T-helper 1 cell treated with Interleukin-12 subunit alpha and Interleukin-12 subunit beta and Interleukin-4 antibody, amounts not matched to agents 30 ng/mL and 1 ng/mL, for 36 hours (primary cell): ENCODE data around the gene SHLD1. TPM values are rescaled to one million over a fixed set of nuclear protein-coding genes. Genes with fewer than 3 reads are reported as not detected.

Experiments used
- intact Hi-C: fragments of 100-400 bp; cut with micrococcal nuclease; formaldehyde crosslinking; loops from one replicate; pipeline ENCODE4 v1.15.1; 2024
- total RNA-seq: library from RNA; stranded (reverse); gene quantifications from 2 replicates; pipeline ENCODE4 v1.2.3, GENCODE V29; 2022

The SHLD1 gene
- total RNA-seq, 1 donor from 2014 or later, result 12.5 TPM

DNA sequence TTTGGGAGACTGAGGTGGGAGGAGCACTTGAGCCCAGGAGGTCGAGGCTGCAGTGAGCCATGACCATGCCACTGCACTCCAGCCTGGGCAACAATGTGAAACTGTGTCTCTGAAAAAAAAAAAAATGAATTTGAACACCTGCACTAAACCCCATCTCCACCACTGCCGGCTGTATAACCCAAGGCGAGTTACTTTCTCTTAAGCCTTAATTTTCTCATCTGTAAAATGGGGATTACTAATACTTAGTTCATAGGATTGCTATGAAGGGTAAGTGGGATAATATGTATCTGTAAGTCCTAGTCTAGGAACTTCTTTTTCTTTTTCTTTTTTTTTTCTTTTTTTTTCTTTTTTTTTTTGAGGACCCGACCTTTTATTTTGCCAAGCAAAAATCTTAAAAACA, 61.5 kb downstream of the SHLD1 start:
- intact Hi-C loops, result no loop called here

GRCh38 chr20:5818346-5818681, 68.1 kb downstream of the SHLD1 start:
- intact Hi-C loops, result no loop called here

DNA sequence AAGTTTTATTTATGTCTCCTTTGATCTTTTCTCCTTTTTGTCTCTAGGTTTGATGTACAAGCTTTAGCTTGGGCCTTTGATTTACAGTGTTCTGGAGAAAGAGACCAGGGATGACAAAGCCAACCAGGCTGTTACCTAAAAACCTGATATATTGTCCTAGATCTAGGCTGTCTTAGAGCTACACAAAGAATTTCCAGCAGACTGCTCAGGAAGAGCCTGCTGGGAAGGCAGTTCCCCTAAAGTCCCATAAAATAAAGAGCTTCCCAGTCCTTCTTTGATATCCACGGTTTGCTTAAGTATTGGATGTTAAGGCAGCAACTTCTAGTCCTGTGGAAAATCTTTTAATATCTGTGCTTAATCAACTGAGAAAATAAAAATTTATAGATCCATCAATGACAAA, 70.5 kb downstream of the SHLD1 start:
- intact Hi-C loops, result no loop called here

DNA sequence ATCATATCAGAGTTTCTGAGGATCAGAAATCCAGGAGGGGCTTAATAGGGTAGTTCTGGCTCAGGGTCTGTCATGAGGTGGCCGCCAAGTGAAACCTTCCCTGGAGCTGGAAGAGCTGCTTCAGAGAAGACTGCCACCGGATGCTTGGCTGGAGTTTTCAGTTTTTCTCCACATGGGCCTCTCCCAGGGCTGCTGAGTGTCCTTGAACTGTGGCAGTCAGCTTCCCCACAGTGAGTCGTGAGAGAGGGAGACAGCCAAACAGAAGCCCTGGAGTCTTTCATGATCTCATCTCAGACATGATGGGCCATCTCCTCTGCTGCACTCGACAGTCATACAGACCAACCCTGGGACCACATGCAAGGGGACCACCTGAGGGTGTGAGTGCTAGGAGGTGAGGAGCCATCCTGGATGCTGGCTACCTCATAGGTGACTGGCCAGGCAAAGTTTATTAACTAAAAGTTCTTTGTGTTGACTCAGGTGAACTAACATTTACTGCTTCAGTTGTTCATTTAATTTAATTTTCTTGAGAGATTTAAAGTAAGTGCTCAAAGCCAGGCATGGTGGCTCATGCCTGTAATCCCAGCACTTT, 71.5 kb downstream of the SHLD1 start:
- intact Hi-C loops, result no loop called here

DNA sequence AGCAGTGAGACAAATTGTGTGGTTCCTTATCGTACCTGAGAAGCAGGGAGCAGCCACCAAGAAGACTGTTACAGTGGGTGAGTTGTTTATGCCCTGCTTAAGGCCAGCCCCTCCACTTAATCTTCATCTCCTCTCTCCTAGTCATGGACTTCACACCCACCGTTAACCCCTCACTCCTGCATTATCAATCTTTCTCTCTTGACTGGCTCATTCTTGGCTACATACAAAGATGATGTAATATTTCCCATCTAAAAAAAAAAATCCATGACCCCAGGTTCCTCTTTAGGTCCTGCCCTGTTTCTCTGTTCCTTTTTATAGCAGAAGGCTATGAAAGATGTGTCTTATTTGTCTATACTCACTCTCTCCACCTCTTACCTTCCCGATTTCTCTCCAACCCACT, 72.4 kb downstream of the SHLD1 start:
- intact Hi-C loops, result no loop called here

DNA sequence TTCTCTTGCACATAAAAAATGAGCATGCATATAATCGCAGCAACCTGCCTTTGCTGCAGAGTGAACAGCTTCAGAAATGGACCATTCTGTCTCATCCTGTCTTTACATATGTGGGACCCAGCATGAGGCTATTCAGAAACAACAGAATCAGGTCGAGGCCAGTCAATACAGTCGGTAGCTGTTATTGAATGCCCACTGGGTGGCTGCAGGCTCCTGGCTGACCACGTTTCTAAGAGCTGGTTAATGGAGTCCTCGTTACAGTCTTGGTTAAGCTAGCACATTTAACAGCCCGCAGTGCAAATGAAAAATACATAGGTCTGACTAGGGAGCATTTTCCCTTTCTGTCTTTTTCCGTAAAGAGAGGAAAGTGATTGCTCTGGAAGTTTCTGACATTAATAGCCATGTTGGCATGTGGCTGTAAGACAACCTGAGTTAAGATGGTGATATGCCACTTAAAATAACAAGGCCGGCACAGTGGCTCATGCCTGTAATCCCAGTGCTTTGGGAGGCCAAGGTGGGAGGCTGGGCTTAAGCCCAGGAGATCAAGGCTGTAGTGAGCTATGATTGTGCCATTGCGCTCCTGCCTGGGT, 75.0 kb downstream of the SHLD1 start:
- intact Hi-C loops, result no loop called here

DNA sequence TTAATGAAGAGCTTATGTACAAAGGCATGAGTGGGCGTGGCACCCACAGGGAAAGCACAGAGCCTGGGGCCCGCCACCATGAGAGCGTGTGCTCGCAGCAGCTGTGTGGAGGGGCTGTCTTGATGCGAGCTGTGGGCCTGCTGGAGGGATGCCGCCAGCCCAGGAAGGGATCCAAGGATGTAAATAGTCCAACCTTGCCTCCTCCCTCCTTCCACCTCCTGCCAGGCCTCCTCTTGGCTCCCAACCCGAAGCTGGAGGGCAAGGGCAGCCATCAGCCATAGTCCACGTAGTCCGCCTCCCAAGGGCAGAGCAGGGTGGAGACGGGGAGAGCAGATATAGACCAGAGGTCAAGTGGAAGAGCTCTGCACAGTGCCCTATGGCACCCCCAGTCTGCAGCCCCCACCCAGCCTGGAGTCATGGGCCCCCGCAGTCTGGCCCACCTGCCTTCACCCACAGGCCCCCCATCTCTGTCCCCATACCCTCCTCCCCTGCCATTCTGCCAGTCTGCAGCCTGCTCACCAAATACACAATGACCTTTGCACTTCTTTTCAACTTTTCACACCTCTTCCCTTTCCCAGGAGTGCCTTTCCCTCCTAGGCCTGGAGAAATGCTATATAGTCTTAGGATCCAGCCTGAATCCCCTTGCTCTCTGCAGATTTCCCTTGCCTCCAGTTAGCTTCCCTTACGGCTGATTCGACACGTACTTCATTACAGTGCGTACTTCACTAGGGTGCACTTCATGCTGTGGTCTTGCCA, 77.1 kb downstream of the SHLD1 start:
- intact Hi-C loops, result no loop called here

DNA sequence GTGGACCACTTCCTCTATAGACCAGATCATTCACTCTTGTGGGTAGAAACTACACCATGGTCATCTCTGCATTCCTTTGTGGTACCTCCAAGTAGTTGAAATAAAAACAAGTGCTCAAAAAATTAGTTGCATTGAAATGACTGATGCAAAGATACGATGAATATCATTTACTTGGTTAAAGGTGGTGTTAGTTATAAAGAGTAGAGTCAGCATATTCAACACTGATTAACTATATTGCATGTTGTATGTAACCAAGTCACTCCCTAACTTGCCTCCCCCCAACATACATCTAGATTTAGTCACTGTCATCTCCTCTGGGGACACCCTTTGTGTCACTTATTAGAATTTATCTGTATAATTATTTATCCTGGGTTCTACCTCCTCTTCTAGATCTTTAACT, 77.7 kb downstream of the SHLD1 start:
- intact Hi-C loops, result no loop called here

DNA sequence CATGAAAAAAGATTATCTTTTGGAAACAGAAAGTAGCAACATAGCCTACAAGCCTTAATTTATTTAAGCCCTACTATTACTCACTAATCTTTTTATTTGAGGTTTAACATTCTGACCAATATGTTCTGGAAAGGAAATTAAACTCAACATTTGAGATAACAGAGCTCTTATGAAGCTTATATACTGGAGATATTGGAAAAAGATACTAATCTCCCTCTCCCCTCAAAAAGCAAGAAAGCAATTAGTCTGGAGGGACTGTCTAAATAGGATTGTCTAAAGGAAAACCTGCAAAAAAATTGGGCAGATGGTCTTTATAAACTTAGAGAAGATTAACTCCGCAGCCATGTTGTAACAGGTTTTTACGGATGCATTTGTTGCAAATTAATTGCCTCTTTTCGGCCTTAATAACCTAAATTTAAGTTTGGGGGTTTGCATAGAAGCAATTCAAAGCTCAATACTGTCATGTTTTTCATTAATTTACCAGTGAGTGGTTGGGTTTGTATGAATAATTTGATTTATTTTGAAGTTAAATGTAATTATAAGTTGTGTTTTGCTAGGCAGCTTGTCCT, 79.1 kb downstream of the SHLD1 start:
- intact Hi-C loops, result no loop called here

DNA sequence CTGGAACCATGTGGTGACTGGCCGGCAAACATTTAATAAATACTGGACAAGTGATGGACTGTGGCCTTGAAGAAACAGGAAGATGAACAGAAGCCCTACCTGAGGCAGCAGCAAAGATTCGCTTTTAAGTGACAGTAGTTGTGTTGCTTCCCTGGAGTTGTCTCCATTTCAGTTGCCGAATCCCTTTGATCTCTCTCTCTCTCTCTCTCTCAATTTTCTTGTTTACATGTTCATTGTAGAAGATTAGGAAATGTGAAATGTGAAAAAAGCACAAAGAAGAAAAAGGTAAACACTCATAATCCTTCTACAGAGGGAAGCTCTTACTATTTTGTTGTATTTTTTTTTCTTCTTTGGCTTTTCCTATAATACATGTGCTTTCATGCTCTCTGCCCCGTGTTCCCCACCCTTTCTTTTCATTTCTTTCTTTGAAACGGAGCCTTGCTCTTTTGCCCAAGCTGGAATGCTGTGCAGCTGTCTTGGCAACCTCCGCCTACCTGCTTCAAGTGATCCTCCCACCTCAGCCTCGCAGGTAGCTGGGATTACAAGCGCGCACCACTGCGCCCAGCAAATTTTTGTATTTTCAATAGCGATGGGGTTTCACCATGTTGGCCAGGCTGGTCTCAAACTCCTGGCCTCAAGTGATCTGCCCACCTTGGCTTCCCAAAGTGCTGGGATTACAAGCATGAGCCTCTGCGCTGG, 81.5 kb downstream of the SHLD1 start:
- intact Hi-C loops, result no loop called here

DNA sequence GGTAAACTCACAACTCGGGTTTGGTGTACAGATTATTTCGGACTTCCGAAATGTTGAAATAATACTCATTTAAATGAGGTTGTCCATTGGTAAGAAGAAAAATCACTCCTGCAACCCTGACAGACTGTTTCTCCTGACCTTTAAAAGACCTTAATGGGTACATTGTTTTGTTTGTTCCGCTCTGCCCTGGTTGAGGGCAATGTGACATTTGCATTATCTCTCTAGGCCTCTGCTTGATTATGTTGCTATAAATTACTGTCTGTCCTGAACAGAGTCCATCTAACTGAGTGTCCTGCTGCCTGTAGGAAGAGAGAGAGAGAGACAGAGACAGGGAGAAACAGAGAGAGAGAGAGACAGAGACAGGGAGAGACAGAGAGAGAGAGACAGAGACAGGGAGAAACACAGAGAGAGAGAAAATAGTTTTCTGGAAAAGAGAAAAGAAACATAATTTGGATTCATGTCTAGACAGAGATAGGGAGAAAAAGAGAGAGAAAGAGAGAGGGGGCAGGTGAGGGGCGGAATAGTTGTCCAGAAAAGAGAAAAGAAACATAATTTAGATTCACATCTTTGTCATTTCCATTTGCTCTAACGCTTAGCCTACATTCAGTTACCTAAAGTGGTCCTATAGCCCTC, 83.2 kb downstream of the SHLD1 start:
- intact Hi-C loops, result no loop called here

- intact Hi-C loops, result no loop called here
These were observed 84.3 kb downstream of the SHLD1 start for GRCh38 chr20:5834436-5835005.

DNA sequence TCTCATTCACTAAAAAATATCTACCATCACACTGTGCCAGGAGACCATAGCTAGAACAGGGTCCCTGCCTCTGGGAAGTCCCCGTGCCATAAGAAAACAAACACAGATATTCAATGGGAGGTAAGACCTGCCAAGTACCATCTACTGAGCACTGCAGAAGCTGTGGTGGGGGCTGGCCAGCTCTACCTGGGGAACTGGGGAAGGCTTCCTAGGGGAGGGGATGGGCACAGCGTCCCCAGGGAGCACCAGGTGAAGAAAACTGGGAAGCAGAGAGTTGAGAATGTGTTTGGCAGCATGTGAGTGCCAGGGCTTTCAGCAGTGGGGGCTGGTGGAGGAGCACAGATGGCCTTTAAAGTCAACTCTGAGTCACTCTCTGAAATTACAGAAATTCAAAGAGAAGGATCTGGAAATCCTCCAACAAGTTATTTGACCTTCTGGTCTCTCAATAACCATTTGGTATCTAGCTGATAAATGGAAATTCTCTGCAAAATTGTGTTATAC, 85.2 kb downstream of the SHLD1 start:
- intact Hi-C loops, result no loop called here

GRCh38 chr20:5835871-5836270, 85.7 kb downstream of the SHLD1 start:
- intact Hi-C loops, result loop anchor here (2.0 kb wide), 1 partner anchor 115 kb away; the partner anchor contains the start of genes MCM8 and TRMT6

DNA sequence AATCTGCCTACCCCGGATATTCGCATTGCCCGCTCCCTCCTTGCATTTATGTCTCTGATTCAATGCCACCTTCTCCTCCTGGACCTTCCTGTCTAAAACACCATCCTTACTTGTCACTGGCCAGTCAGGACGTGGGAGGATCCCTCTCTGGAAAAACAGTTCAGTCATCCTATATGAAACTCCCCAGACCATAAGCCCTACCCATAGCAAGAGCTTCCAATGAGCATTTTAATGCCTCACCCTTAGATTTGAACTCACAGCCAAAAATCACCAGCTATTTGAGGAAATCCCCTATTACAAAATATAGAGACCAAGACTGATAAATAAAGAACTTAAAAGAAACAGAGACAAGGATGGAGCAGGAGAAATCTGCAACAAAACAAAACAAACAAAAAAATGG, 86.4 kb downstream of the SHLD1 start:
- intact Hi-C loops, result loop anchor here (2.0 kb wide), 1 partner anchor 114 kb away; the partner anchor contains the start of genes MCM8 and TRMT6

- intact Hi-C loops, result loop anchor here (5.0 kb wide), 1 partner anchor 248 kb away; no protein-coding TSS in a partner anchor
These were observed 90.3 kb downstream of the SHLD1 start for GRCh38 chr20:5840411-5841002.

DNA sequence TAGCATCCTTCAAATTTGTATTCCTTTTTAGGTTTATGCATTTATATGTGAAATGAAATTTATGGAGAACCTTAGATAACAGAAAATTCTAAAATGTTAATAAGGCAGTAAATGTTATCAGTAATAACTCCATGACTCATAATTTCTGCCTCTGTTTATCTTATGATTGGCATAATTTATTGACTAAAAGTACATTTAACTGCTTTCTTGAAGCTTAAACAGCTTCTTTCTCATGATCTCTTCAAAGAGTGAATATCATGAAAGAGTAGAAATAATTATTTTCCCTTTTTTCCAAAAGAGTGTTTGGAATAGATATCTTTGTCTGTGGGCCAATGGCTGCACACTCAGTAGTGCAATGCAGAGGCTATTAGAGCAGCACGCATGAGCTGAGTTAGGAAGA, 91.3 kb downstream of the SHLD1 start:
- intact Hi-C loops, result loop anchor here (5.0 kb wide), 1 partner anchor 249 kb away; no protein-coding TSS in a partner anchor

DNA sequence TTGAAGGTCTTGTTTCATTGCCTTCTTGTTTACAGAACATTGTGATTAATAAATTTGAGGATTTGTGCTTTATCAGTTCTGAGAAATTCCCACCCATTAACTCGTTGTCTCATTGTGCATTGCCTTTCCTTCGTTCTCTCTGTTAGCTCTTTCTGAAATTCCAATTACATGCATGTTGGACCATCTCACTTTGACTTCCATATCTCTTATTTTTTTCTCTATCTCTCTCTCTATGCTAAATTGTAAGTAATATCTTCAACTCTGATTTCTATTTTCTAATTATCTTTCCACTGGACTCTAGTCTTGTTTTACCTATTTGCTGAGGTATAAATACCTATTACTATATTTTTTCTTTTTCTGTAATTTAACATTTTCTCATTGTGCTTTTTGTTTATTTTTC, 92.3 kb downstream of the SHLD1 start:
- intact Hi-C loops, result loop anchor here (2.0 to 5.0 kb wide), 2 partner anchors 154 to 250 kb away; no protein-coding TSS in a partner anchor

DNA sequence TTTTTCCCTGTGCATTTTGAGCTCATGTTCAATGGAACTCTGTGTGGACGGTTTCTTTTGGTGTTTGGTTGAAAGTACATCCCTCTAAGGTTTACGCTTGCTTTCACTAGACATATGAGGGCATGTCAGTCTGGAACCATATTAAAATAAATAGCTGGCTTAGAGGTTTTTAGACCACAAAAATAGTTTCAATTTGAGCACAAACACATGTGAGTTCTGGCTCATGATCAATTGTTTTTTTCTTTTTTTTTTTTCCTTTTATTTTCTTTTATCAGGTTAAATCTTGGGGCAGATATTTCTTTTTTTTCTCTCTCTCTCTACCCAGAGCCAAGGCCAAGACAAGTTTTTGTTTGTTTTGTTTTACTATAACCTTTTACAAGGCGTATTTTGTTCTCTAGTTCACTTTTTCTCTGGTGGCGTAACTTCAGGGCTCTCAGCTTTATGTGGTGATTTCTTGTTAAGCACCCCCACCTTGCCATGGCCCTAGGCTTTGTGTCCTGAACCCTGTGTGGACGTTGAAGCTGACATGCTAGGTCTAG, 92.9 kb downstream of the SHLD1 start:
- intact Hi-C loops, result loop anchor here (2.0 to 5.0 kb wide), 2 partner anchors 154 to 251 kb away; no protein-coding TSS in a partner anchor
